Tongue (tissue), 2 donors: ENCODE results near the gene THSD4. TPM values are rescaled to one million over a fixed set of nuclear protein-coding genes. Genes with fewer than 3 reads are reported as not detected.
A peak's percentile ranks its signal among the peaks of the same experiment; 100 is the strongest.

Experiments used
- DNase-seq: peaks from one replicate; pipeline ENCODE4 v3.0.0-alpha.2; 2015
- total RNA-seq: library from RNA; depleted of rRNA; stranded (reverse); fragments of >200 nt; gene quantifications from one replicate; pipeline ENCODE4 v1.2.3, GENCODE V29; 2014

The THSD4 gene
- total RNA-seq, 1 donor from 2014 or later = 43.2 TPM

- DNase-seq = no peak
Observed at GRCh38 chr15:71225851-71226250, 110.6 kb downstream of the THSD4 start.

DNA sequence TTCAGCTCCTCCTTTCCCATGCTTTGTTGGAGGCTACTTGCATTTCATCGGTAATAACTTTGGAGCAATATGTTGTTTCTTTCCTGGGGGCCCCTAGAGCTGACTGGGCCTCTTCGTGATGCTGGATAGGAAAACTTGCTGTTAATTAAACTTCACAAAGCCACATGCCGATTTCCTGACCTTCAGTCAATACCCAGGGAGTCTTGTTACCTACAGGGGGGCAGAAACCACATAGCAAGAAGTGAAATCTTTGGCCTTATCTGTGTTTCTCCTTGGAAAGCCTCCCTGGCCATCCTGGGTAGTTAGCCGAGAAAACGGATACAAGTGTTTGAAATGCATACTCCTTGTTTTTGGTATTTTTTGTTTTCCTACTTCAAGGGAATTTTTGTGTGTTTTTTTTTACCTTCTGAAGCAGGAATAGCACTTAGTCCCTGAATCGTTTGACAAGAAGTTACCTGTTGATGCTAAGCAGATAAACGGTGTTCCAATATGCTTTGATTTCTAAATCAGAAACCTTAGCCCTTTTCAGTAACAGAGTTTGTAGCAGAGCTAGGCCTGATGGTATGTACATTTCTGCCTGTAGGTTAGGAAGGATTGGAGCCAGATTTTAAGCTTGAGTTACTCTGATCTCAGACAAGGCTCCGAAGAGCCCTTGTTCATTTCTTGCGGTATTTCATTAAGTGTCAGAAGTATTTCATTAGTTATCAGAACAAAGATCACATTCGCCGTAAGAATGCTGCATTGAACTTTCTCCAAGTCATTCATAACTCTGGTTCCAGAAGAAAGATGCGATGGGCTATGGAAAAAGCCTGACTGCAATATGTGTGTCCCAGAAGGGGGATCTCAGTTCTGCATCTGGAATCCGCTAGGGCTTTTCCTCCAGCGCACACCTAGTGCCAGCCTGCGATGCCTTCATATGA is 111.5 kb downstream of the THSD4 start:
- no peak for DNase-seq

DNA sequence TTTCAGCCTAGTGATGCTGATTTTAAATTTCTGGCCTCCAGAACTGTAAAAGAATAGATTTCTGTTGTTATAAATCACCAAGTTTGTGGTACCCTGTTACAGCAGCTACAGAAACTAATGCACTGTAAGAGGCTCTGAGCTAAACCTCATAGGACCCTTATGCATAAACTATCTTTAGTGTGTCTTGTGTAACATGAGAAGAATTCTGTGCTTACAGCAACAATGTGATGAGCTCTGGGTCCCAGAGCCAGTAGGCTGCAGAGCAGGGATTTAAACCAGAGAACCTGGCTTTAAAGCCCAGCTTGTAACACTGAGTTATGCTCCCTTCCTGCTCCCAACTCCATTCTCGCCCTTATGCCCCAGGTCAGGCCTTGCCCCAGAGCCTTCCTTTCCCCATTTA is 113.1 kb downstream of the THSD4 start:
- DNase-seq = peak; percentile 39

- no peak for DNase-seq
Observed at GRCh38 chr15:71230303-71230702, 115.0 kb downstream of the THSD4 start.

GRCh38 chr15:71231758-71232157 is 116.5 kb downstream of the THSD4 start:
- DNase-seq = peak; percentile 25

DNA sequence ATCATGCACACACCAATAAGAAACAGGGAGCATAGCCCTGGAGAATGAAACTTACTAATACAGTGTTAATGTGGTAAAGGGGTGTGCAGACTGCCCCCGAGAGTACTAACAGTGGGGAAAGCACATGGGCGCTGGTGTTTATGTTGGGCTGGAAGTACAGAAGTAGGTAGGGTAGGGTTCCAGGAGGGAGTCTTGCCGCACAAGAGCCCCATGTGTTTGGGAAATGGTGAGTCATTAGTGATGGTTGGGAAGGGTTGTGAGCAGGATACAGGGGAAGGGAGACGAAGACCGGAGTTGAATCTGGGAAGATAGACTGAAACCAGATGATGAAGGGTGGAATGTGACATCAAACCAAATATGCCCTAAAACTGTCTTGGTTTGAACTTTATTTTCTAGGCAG is 117.1 kb downstream of the THSD4 start:
- no peak for DNase-seq

DNA sequence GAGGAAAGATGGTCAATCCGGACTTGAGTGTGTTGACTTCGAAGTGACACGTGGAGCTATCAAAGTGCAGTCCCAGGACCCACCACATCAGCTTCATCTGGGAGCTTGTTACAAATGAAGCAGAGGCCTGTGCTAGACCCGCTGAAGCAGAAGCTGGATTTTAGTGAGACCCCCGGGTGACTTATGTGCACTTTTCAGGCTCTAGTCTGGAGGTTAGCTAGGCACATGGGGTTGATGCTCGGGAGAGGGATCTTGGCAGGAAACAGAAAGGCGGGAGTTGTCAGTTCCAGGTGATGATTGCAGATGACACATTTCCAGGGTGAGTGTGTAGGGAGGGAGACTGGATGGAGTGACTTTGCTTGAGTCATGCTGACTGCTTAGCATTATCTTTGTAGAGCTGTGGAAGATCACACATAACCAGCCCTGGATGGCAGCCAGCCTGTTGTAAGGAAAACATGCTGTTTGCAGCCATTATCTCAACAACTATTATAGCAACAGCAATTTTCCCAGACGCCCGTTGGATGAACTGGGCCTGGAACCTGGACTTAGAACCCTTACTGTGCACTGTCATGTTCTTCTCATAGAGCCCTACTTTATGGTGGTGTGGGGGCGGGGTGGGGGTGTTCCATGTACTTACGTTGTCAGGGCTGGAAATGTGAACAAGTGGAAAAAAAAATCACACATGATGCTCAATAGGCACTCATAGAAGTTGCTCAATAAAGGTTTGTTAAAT is 122.4 kb downstream of the THSD4 start:
- DNase-seq = peak; percentile 59

DNA sequence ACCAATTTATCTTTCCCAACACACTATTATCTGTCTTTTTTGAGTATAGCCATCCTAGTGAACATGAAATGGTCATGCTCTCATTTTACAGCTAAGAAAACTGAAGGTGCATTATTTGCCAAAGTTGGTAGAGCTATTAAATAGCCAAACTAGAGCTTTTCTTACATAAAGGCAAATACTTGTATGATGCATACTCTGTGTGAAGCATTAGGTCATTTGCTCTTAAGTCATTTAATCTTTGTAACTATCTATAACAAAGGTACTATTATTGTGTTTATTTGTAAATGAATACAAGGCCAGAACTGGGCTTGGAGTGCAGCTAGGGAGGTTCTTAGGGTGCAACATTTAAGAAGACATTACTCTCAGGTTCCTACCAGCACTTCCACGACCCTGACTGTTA is 123.7 kb downstream of the THSD4 start:
- DNase-seq = no peak

- no peak for DNase-seq
Observed at GRCh38 chr15:71239592-71240364, 124.5 kb downstream of the THSD4 start.

DNA sequence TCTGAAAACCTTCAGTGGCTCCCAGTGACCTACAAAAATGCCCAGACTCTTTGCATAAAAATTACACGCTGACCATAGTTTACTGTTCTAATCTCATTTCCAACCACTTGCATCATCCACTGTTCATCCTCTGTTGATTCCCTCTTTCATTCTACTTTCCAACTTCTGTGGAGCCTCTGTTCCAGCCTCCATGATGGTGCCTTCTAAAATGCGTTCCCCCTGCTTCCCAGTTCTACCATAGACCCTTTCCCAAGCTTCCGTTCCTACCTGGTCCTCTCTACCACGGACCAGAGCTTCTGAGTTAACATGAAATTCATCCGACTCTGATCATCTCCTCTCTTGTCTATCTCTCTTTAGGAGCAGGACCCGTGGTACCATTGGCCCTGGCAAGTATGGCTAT is 127.0 kb downstream of the THSD4 start:
- DNase-seq = no peak

DNA sequence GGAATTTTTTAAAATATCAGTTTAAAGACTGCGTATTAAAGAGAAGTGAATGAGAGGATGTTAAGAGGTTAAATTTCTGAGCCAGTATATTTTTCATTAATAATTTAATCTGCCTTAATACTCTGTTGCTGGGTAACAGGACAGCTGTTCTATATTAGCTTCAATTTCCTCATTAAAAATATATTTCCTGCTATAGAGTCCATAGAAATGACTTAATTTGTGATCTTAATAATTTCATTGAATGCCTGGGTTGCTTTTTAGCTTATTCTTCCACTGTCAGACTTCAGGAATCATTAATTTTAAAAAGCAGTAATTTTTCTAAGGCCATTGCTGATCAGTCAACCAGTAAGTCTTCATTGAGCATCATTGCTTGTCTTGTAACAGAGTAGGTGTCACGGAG is 129.0 kb downstream of the THSD4 start:
- no peak for DNase-seq

DNA sequence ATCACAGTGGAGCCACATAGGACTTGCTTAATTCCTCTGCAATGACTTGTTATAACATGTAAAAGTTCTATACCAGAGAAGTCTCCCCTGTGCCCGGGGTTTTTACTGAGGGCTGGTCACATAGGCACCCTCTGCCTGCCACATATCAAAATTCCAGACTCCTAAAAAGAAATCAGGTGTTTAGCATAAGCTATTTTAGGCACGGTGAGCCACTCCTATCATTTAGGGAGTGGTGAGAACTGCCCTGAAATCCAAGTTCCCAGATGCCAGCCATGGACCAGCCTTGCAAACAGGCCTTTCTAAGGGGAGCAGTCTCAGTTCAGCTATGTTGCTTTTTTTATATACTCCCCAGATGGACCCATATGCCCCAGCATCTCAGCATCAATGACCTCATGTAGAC is 130.3 kb downstream of the THSD4 start:
- no peak for DNase-seq

- DNase-seq = no peak
Observed at GRCh38 chr15:71248386-71248785, 133.1 kb downstream of the THSD4 start.

DNA sequence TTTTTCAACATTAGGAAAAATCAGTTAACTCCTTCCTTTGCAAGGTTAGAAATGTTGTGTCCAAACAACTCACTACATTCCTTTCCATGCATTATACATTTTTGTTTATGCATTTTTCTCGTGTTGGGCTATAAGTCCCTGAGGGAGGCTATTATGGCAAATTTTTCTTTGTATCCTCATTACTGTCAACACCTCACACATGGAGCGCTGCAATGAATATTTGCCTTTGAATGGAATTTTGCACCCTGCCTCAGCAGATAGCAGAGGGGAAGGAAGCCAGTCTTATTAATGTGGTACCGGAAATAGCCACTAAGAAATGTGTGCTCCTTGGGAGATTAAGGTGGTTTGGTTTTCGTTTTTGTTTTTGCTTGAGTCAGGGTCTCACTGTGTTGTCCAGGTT is 134.7 kb downstream of the THSD4 start:
- no peak for DNase-seq

DNA sequence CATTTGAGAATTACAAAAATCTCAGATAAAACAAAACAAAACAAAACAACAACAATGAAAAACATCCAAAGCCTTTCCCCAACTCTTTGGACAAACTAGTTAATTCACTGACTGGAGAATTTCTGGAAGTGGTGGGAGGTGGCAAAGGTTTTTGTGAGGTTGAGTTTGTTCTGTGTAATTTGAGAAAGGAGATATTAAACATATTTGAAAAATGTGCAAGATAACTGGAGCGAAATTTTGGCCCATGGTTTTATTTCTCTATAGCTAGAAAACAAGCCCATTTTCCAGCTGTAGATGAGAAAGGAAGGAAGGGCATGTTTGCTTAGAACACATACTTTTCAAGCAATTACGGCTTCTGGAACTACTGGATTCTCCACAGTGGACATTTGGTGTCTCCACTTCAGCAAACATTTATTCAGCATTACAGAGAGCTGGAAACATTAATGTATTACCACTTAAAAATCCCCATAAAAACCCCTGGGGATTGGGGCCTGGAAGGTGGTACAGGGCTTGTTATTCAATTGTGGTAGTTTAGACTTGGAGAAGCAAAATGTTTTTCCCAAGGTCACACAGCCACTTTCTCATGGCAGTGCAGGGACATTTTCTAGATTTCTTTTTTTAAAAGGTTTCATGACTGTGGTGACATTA is 135.8 kb downstream of the THSD4 start:
- DNase-seq = no peak

- no peak for DNase-seq
Observed at GRCh38 chr15:71251584-71252043, 136.3 kb downstream of the THSD4 start.

DNA sequence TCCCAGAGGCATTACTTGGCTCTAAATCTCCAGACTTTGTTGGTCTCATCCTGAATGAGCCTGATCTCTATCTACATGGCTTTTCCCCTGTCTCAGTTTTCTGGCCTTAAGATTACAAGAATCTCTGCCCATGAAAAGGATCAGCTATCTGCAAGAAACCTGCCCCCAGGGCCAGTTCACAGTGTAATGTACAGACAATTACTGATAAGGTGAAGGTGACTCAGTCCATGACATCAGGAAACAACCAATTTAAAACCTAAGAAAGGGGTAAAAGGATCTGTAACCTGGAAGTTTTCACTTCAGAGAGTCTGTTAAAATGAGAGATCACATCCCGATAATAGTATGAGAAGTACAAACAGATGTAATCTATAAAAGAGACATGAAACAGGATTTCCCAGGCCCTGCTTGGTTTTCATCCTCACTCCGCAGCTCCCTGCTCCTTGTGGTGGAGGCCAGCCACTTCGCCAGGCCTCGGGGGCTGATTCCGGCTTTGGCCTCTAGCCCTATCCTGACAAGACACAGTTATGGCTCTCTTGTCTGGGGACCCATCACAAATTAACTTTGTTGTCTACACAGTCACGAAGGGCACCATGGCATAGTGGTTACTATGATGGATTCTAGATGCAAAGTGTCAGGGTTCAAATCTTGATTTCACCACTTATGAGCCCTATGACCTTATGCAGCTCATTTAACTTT is 136.9 kb downstream of the THSD4 start:
- no peak for DNase-seq

DNA sequence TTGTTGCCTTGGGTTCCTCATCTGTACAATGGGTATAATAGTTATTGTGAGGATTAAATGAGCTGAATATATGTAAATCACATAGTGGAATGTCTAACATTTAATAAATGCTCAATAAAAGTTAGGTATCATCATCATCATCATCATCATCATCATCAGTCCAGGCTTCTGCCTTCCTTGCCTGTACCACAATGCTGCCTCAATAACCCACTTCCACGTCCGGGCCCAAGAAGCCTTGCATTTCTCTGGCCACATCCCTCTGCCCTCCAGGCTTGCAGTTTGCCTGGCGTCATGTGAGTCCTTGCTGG is 137.4 kb downstream of the THSD4 start:
- no peak for DNase-seq

DNA sequence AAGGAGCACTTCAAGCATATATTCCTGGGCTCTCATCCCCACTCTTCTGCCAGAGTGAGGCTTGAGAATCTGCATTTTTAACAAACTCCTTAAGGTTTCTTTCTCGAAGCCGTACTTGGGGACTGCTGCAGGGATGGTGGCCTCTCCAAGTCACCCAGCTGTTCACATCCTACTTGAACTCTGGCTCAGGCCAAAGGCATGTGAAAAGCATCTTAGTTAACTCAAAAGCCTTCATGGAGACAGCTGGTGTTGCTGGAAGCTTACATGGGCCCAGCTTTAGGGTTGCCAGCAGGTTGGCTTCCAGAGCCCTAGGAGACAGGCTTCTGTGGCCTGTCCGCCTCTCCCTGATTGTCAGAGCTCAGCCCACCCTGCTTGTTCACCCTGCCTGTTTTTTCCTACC is 139.2 kb downstream of the THSD4 start:
- peak; percentile 93 for DNase-seq

DNA sequence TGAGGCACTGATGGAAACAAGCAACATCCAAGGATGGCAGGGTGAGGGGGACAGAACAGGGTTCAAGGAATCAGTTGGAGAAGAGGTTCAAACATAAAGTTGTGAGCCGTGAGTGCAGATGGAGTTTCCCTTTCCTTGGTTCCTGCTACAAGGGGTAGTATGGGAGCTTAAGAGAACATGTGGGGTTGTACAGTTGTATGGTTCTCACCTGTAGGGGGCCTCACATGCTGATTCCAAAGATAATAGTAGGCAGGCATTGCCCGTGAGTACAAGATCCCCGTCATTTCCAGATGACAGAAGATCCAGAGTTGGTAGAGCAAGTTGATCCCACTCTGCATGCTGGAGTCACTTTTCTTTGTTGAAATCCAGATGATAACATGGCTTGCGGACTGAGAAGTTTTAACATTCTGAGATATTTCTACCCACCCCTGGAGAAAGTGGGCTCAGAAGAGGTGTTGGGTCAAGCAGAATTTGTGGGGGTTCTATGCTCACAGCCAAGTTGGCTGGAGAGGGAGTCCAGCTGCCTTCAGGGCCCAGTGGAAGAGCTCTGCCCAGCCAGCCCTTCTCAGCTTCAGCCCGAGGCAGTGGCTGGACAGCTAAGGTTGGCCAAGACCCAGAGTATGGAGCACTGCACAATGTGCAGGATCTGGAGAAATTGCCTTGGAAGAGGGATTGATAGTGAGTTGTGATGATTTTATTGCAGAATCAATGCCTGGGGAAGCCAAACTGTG is 141.8 kb downstream of the THSD4 start:
- DNase-seq = no peak

- no peak for DNase-seq
Observed at GRCh38 chr15:71259866-71260265, 144.6 kb downstream of the THSD4 start.
